ENCODE data around the gene HMGN4.
"Not testable (repeated sequence)": the region's sequence is repeated elsewhere in the genome, so short reads cannot be mapped to it uniquely, and the experiment has no call there.

Gene HMGN4

DNA sequence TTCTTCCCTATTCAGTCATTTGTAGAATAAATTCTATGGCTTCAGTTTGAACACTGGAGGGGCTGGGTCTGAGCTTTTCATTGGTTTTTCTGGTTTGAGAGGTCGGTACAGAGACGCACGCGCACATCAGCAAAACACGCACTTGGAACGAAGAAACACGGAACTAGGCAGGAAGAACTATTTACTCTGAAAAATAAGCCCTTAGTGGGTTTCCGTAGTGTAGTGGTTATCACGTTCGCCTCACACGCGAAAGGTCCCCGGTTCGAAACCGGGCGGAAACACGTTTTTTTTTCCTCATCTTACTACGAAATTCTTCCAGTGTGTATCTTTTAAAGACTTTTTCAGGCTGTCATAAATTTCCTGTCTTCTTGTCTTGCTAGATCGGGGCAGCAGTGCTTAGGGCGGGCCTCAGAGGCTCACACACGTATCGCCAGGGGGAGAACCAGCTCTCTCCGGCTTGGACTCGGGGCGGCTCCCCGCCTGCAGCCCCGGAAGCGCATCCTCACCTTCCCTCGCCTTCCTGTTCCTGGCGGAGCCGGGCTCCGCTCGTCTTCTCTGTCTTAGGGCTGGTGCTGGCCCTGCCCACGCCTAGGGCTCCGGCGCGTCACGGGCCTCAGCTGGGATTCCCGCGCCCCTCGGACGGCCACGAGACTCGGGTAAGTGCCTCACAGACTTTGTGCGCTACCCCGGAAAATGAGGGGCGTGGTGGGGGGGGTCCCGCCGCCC lies at the start of gene HMGN4:
TSS of gene HMGN4 (plus strand) at position 521 of the 726 bp plus-strand sequence. CDS start 6,841 bp downstream, outside the sequence.
- peaks cover 0 to 7% of the 10 kb centered on the region in 2 donors for H3K27me3 Mint-ChIP-seq
- H3K4me1 Mint-ChIP-seq: peaks cover 28 to 55% of the 10 kb centered on the region in 2 donors
- peaks cover 18 to 34% of the 10 kb centered on the region in 2 donors for H3K36me3 Mint-ChIP-seq
- H3K27ac Mint-ChIP-seq: peak within 1 kb of the TSS; percentile 99
- H3K4me3 Mint-ChIP-seq: peak within 1 kb of the TSS; percentile 95 to 96
- ATAC-seq (replicated peaks) (peak; percentile 69 to 74), DNase-seq (peak; percentile 80)
- no peaks in the 10 kb centered on the region for H3K9me3 Mint-ChIP-seq

DNA sequence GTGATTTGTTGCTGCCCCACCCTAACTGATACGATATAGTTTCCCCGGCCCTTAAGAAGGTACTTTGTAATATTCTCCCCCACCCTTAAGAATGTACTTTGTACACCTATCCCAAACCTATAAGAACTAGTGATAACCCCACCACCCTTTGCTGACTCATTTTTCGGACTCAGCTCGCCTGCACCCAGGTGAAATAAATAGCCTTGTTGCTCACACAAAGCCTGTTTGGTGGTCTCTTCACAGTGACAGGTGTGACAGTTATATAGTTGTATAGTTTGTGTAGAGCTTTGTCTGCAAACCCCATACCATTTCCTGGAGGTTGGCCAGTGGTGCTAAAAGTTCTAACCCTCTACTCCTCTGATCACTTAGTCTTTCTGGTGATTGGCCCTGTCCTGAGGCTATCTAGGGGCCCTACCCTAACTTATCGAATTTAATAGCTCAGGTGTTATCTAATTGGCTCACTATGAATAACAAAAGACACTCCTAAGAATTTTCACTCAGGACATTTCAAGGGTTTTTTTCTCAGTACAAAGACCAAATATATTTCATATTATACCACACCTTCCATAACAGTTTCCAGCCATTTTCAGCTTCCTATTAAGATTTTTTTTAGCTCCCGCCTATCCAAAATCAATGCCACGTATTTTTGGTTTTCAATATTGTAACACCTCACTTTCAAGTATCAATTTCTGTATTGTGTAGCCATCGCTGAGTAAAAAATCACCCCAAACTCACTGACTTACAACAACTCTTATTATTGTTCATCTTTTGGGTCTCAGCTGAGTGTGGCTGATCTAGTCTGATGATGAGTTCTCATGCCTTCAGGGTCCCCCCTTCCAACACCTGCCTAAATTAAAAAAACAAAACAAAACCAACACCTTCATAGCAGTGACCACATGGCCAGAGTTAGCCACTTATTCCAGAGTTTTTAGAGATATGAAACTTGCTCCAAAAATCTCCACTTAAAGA lies 47.9 kb upstream of the HMGN4 start:
- Mint-ChIP-seq H3K36me3 (peaks cover 4 to 8% of the 10 kb centered on the region in 2 donors), H3K4me3 (no peak overlapping the region), H3K9me3 (peaks cover 7 to 8% of the 10 kb centered on the region in 2 donors), H3K4me1 (no peaks in the 10 kb centered on the region), H3K27me3 (peaks cover 4 to 8% of the 10 kb centered on the region in 2 donors), H3K27ac (no peak overlapping the region)
- no peak for DNase-seq
- no peak for ATAC-seq (replicated peaks)

DNA sequence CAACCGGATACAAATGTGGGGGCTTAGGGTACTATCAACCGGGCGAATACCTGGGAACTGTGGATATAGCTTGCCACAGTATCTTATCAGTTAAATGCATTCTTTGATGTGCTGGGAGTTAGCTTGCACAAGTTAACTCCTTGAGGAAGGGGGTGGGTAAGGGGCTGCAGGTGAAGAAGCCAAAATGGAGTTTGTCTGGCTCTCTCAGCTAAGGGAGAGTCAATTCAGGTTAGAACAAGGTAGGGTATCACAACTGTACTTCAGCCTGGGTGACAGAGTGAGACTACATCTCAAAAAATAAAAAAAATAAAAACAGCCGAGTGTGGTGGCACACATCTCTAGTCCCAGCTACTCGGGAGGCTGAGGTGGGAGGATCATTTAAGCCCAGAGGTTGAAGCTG lies 46.6 kb upstream of the HMGN4 start:
- H3K27ac Mint-ChIP-seq: no peak overlapping the region
- DNase-seq (no peak), ATAC-seq (replicated peaks) (no peak)
- H3K36me3 Mint-ChIP-seq: peaks cover 4 to 8% of the 10 kb centered on the region in 2 donors
- peaks cover 4 to 14% of the 10 kb centered on the region in 2 donors for H3K27me3 Mint-ChIP-seq
- H3K4me3 Mint-ChIP-seq: no peak overlapping the region
- H3K4me1 Mint-ChIP-seq: no peaks in the 10 kb centered on the region
- H3K9me3 Mint-ChIP-seq: peaks cover 7 to 8% of the 10 kb centered on the region in 2 donors

DNA sequence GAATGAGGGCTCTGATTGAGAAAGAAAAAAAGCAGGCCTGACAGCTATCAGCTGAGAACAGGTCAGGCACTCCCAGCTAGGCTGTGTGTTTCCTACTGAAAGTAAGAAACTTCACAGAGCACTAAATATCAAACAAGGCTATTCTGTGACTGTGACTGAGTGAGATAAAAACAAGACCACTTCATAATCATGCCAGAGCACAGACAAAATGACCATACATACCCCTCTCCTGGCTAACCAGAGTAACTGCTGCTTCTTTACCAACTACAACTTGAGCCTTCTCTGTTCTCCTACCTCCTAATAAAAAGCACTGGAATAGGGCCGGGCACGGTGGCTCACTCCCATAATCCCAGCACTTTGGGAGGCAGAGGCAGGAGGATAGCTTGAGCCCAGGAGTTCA lies 44.9 kb upstream of the HMGN4 start:
- peaks cover 0 to 2% of the 10 kb centered on the region in 2 donors for H3K36me3 Mint-ChIP-seq

DNA sequence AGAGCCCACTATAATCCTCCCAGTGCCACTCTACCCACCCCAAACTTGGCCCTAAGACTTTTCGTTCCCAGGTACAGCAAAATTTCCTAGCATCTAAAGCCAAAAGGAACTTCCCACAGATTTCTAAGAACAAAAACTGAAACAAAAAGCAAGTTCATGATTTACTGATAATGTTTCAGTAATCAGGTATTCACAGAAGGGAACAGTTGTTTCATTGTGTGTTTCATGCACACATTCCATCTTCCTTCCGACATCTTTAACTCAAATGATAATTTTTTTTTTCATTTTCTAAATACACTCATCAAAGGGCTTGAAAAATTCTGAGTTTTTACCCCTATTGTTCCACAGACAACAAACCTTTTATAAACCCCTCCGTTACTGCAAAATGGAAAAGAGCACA lies 44.0 kb upstream of the HMGN4 start:
- Mint-ChIP-seq H3K27me3 (peaks cover 4 to 14% of the 10 kb centered on the region in 2 donors), H3K4me3 (no peak overlapping the region), H3K36me3 (peaks cover 0 to 2% of the 10 kb centered on the region in 2 donors), H3K27ac (no peak overlapping the region), H3K9me3 (peaks cover 0 to 1% of the 10 kb centered on the region in 2 donors), H3K4me1 (peaks cover 5 to 7% of the 10 kb centered on the region in 2 donors)
- DNase-seq (no peak), ATAC-seq (replicated peaks) (no peak)

More for the DNA sequence above, 44.9 kb upstream of the HMGN4 start:
- peaks cover 0 to 1% of the 10 kb centered on the region in 2 donors for H3K9me3 Mint-ChIP-seq
- ATAC-seq (replicated peaks) (peak; percentile 36 to 57), DNase-seq (no peak)
- no peak overlapping the region for H3K4me3 Mint-ChIP-seq
- H3K4me1 Mint-ChIP-seq: peaks cover 5 to 7% of the 10 kb centered on the region in 2 donors
- no peak overlapping the region for H3K27ac Mint-ChIP-seq
- H3K27me3 Mint-ChIP-seq: peaks cover 4 to 14% of the 10 kb centered on the region in 2 donors

DNA sequence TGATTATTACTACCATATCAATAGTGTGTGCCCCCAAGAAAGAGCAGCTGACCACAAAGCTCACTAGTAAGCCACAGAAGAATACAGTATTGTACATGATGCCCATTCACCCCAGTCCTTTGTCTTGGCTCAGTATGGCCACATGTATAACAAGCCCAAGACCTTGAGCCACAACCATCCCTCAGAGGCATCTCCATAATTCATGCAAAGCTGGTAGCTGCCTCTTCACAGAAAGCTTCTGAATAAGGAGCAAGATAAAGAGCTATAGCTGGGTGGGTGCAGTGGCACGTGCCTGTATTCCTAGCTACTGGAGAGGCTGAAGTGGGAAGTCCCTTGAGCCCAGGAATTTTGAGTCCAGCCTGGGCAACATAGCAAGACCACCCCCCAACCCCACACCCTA lies 42.9 kb upstream of the HMGN4 start:
- DNase-seq (no peak), ATAC-seq (replicated peaks) (no peak)
- Mint-ChIP-seq H3K27me3 (peaks cover 4 to 14% of the 10 kb centered on the region in 2 donors), H3K9me3 (no peaks in the 10 kb centered on the region), H3K27ac (no peak overlapping the region), H3K36me3 (peaks cover 0 to 2% of the 10 kb centered on the region in 2 donors), H3K4me3 (no peak overlapping the region), H3K4me1 (peaks cover 6 to 10% of the 10 kb centered on the region in 2 donors)

DNA sequence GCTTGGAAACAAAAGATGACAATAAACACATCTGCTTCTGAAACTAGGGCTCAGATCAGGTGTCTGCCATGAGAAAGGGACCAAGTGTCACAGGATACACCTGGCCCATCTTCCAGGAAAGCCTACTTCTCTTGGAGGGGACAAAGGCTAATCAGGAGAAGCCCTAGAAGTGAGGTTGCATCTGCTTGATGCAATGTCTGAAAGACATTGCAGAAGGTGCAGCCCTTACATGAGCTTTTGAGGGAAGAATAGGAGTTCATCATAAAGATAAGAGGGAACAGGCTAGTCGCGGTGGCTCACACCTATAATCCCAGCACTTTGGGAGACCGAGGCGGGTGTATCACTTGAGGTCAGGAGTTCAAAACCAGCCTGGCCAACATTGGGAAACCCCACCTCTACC lies 40.6 kb upstream of the HMGN4 start:
- DNase-seq: no peak
- Mint-ChIP-seq H3K36me3 (peaks cover 0 to 2% of the 10 kb centered on the region in 2 donors), H3K4me1 (peaks cover 16 to 29% of the 10 kb centered on the region in 2 donors), H3K27me3 (peaks cover 11 to 22% of the 10 kb centered on the region in 2 donors), H3K4me3 (no peak overlapping the region), H3K9me3 (no peaks in the 10 kb centered on the region), H3K27ac (no peak overlapping the region)
- no peak for ATAC-seq (replicated peaks)

DNA sequence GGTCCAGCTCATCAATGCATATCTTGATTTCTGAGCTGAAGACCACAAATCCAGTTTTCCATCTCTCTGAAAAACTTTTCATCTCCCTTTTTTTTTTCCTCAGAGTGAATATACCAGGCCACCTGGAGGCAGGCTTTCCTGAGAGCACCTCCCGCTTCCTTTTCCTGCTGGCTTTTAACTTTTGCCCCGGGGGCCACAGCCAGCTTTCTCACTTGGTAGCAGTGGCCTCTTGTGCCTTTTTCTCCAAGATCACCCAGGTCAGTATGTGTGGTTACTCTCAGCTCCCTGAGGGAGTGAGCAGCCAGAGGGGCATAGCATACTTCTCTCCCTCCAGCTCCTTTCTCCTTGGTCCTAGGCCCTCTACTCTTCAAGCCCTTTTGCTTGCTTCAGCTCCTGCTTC lies 38.1 kb upstream of the HMGN4 start, which contains the start of gene BTN1A1:
TSS of gene BTN1A1 (plus strand) at position 202 of the 400 bp plus-strand sequence. CDS start 984 bp downstream, outside the sequence.
- DNase-seq (no peak), ATAC-seq (replicated peaks) (no peak)
- Mint-ChIP-seq H3K36me3 (no peaks in the 10 kb centered on the region), H3K9me3 (no peaks in the 10 kb centered on the region), H3K27ac (no peak within 1 kb of the TSS), H3K27me3 (peaks cover 6 to 28% of the 10 kb centered on the region in 2 donors), H3K4me1 (peaks cover 16 to 31% of the 10 kb centered on the region in 2 donors), H3K4me3 (peak within 1 kb of the TSS; percentile 84 to 90)

DNA sequence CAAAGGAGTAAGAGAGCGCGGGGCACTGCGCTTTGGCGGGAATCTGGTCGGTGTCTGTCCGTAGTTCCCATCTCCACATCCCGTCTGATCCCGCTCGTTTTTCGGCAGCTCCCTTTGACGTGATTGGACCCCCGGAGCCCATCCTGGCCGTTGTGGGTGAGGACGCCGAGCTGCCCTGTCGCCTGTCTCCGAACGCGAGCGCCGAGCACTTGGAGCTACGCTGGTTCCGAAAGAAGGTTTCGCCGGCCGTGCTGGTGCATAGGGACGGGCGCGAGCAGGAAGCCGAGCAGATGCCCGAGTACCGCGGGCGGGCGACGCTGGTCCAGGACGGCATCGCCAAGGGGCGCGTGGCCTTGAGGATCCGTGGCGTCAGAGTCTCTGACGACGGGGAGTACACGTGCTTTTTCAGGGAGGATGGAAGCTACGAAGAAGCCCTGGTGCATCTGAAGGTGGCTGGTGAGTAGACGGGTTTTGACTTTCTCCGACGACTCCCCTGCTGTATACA lies 36.6 kb upstream of the HMGN4 start:
- H3K27ac Mint-ChIP-seq: peak overlapping the region; percentile 89
- H3K4me3 Mint-ChIP-seq: peak overlapping the region; percentile 84 to 90
- H3K36me3 Mint-ChIP-seq: no peaks in the 10 kb centered on the region
- ATAC-seq (replicated peaks): peak; percentile 77 to 85
- no peaks in the 10 kb centered on the region for H3K9me3 Mint-ChIP-seq
- DNase-seq: peak; percentile 10
- H3K27me3 Mint-ChIP-seq: peaks cover 6 to 20% of the 10 kb centered on the region in 2 donors
- H3K4me1 Mint-ChIP-seq: peaks cover 16 to 31% of the 10 kb centered on the region in 2 donors

DNA sequence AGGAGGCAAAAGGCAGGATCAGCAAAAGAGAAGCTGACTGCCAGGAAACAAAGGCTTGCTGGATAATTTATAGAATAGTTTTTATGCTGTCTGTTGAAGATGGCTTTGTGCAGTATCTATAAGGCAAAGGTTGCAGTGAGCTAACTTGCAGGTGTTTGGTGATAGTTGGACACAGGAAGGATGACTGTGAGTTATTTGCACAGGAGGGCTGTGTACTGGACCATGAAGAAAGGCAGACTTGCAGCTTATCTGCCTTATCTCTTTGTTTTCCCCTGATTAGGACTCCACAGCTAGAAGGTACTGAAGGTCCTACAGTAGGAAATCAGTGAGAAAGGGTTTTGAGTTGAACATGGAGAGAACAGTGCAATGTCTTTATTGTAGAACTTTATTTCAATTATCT lies 36.0 kb upstream of the HMGN4 start:
- no peak for DNase-seq
- peak overlapping the region; percentile 89 for H3K27ac Mint-ChIP-seq
- peaks cover 15 to 29% of the 10 kb centered on the region in 2 donors for H3K4me1 Mint-ChIP-seq
- no peaks in the 10 kb centered on the region for H3K36me3 Mint-ChIP-seq
- no peaks in the 10 kb centered on the region for H3K9me3 Mint-ChIP-seq
- peaks cover 6 to 20% of the 10 kb centered on the region in 2 donors for H3K27me3 Mint-ChIP-seq
- ATAC-seq (replicated peaks): peak; percentile 79 to 84
- peak overlapping the region; percentile 84 to 90 for H3K4me3 Mint-ChIP-seq

DNA sequence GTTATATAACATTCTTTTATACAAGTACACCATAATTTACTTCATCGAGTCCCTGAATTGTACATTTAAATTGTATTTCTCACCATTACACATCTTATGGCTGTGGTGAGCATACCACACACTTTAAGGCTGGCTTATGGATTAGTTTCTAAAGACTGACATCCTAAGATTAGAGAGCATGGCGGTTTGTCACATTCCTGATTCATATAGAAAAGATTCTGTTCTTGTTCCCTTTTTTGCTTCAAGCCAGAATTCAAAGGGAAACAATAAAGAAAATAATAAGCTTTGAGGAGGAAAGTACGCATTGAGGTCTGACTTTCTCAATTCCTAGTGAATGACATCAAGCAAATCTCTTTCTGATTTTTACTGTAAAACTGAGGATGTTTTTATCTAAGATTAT lies 35.5 kb upstream of the HMGN4 start:
- peaks cover 6 to 20% of the 10 kb centered on the region in 2 donors for H3K27me3 Mint-ChIP-seq
- no peak overlapping the region for H3K4me3 Mint-ChIP-seq
- H3K4me1 Mint-ChIP-seq: peaks cover 11 to 24% of the 10 kb centered on the region in 2 donors
- H3K36me3 Mint-ChIP-seq: no peaks in the 10 kb centered on the region
- DNase-seq: no peak
- H3K27ac Mint-ChIP-seq: no peak overlapping the region
- ATAC-seq (replicated peaks): no peak
- H3K9me3 Mint-ChIP-seq: no peaks in the 10 kb centered on the region

DNA sequence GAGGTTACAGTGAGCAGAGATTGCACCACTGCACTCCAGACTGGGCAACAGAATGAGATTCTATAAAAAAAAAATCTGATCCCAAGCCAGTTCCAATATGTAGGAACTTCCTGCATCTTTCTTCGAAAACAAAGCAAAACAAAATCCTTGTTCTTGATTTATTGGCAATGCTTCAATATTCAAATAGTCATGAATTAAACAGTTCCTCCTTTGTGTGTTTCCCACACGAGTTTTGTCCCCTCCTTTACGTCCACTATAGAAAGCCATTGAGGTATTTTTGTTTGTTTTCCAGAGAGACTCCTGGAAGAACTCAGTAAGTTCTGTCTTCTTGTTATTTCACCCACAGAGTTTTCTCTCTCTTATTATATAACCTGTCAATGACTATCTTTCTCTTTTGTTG lies 30.5 kb upstream of the HMGN4 start:
- ATAC-seq (replicated peaks) (no peak), DNase-seq (no peak)
- Mint-ChIP-seq H3K36me3 (no peaks in the 10 kb centered on the region), H3K27me3 (peaks cover 0 to 12% of the 10 kb centered on the region in 2 donors), H3K27ac (no peak overlapping the region), H3K9me3 (no peaks in the 10 kb centered on the region), H3K4me3 (no peak overlapping the region), H3K4me1 (peaks cover 0 to 2% of the 10 kb centered on the region in 2 donors)

DNA sequence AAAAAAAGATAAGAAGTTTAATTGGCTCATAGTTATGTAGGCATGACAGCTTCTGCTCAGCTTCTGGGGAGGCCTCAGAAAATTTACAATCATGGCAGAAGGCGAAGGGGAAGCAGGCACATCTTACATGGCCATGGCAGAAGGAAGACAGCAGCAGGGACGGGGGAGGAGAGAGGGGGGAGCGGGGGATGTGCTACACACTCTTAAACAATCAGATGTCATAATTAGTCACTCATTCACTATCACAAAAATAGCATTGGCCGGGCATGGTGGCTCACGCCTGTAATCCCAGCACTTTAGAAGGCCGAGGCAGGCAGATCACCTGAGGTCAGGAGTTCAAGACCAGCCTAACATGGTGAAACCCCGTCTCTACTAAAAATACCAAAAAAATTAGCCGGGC lies 27.1 kb upstream of the HMGN4 start:
- H3K9me3 Mint-ChIP-seq; ATAC-seq (replicated peaks); H3K4me3 Mint-ChIP-seq; H3K36me3 Mint-ChIP-seq; H3K27me3 Mint-ChIP-seq; DNase-seq; H3K4me1 Mint-ChIP-seq; H3K27ac Mint-ChIP-seq: not testable (repeated sequence)

DNA sequence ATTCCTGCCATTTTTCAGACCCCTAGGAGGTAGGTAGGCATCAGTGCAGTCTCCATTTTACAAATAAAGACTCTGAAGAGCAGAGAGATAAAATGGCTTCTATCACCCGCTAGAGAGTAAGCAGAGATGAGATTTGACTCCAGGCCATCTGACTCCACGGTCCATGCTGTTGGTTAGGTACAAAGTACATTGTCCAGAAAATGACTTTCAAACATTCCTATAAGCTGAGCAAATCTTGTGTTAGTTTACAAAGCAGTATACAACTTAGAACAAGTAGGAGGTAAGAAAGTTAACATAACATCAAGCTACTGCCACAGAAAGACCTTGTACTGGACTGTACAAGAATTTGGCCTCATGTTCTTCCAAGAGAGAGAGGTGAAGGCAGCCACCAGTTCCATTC lies 23.2 kb upstream of the HMGN4 start:
- ATAC-seq (replicated peaks) (no peak), DNase-seq (no peak)
- peaks cover 0 to 3% of the 10 kb centered on the region in 2 donors for H3K4me1 Mint-ChIP-seq
- H3K27me3 Mint-ChIP-seq: no peaks in the 10 kb centered on the region
- no peaks in the 10 kb centered on the region for H3K9me3 Mint-ChIP-seq
- no peaks in the 10 kb centered on the region for H3K36me3 Mint-ChIP-seq
- H3K4me3 Mint-ChIP-seq: no peak overlapping the region
- H3K27ac Mint-ChIP-seq: no peak overlapping the region

Measured in stimulated activated naive B cell treated with anti-CD40 and anti-IgM and Interleukin-4, amounts not matched to agents 10 μg/mL and 1 μg/mL and 100 μg/mL, for 72 hours (primary cell).